GM18909 (cell line): ENCODE measurements around the gene SEPTIN1.
A peak's percentile ranks its signal among the peaks of the same experiment; 100 is the strongest.

Experiments
- ATAC-seq: cut with Tn5 transposase; IDR thresholded peaks from one replicate; pipeline ENCODE4 v1.9.1; 2021; ENCODE audit warnings: mild to moderate bottlenecking; ENCODE audit not compliant: unreplicated experiment, poor library complexity

Gene SEPTIN1

DNA sequence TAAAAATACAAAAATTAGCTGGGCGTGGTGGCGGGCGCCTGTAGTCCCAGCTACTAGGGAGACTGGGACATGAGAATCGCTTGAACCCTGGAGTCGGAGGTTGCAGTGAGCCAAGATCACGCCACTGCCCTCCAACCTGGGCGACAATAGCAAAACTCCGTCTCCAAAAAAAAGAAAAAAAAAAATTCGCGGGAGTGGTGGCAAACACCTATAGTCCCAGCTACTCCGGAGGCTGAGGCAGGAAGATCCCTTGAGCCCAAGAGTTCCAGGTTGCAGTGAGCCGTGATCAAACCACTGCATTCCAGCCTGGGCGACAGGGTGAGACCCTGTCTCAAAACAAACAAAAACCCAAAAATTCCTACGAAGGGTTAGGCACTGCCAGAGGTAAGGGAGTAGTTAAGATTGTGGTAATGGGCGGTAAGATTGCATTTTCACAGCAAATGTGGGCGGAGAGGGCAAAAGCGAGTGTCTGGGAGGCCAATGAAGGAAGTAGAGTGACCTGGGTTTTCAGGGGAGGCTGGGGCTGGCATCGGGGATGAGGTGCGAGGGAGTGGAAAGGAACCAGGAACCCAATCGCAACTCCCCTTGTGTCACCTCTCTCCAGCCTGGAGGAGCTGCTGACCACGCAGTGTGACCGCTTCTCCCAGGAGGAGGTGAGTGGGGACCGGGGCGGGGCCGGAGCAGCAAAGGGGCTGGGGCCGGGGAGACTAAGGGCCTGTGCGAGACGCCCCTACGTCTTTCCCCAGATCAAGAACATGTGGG is 5.1 kb downstream of the SEPTIN1 start:
- no peak for ATAC-seq

DNA sequence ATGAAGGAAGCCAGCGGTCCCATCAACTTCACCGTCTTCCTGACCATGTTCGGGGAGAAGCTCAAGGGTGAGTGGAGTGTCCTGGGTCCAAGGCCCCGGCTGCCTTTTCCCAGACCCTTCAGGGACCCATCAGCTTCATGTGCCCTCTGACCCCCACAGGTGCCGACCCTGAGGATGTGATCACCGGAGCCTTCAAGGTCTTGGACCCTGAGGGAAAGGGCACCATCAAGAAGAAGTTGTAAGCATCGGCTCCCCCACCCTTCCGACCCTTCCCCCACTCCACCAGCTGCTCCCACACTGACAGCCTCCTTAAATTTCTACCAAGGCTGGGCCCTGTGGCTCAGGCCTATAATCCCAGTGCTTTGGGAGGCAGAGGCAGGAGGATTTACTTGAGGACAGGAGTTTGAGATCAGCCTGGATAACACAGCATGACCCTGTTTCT is 5.9 kb downstream of the SEPTIN1 start:
- ATAC-seq = no peak

DNA sequence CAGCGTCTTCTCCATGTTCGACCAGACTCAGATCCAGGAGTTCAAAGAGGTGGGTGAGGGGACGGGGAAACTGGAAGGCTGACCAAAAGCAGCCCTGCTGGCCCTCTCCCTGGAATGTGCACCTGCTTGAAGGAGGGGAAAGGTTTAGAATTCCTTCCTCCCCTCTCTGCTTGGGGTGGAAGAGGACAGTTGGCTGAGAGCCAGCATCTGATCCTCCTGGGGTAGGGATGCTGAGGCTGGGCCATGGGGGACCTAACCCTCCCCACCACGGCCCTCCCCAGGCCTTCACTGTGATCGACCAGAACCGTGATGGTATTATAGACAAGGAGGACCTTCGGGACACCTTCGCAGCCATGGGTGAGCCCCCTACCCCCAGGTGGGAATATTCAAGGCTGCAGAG is 6.5 kb downstream of the SEPTIN1 start:
- no peak for ATAC-seq

DNA sequence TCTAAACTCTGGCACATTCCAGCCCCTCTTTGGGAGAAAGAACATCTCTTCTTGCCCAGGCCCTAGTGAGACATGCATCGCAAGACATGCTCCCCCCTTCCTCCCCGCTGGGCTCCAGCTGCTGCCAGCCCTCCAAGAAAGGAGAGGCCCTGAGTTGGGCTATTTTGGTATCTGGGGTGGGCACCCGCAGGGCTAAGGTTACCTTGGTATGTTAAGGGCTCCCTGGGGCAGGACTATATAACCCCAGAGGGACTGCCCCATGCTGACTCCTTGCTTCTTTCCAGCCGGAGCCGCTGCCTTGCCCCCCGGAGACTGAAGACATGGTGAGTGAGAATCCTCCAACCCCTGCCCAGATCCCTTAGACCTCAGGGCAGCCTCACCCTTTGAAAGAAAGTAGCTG is 7.8 kb downstream of the SEPTIN1 start, which contains the start of gene MYL11:
TSS of gene MYL11 (plus strand) at position 265 of the 400 bp plus-strand sequence. CDS start at position 321, 56 bp downstream.
- no peak for ATAC-seq

DNA sequence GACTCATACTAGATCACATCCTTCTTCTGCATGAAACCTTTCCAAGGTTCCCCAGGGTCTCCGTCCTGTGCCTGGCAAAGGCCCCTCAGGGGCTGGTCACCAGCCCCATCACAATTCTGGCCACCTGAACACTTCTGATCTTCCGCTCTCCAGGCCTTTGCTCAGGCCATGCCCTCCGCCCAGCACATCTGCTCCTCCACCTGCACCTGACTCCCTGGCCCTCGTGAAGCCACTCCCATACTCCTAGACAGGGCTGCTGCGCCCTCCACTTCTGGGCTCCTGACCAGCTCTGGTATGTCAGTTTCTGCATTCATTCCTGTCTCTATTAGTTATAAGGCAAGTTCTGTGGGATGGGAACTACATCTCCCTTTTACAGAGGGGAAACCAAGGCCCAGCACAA is 9.6 kb downstream of the SEPTIN1 start:
- ATAC-seq = no peak

DNA sequence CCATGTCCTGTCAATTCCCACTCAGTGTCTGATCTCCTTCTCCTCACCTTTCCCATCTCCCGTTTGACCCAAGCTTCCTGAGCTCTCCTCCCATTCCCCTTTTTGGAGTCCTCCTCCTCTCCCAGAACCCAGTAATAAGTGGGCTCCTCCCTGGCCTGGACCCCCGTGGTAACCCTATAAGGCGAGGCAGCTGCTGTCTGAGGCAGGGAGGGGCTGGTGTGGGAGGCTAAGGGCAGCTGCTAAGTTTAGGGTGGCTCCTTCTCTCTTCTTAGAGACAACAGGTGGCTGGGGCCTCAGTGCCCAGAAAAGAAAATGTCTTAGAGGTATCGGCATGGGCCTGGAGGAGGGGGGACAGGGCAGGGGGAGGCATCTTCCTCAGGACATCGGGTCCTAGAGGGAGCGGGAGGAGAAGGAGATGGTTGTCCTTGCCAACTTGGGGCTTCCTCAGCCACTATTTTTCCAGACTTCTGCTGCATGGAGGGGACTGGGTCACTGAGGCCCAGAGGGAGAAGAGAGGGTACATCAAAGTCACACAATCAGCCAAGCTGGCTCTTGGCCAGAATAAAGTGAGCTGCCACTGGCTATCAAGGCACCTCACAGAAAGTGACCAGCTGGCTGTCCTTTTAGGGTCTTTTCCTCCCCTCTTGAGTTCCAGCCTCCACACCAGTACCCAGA is 10.2 kb downstream of the SEPTIN1 start:
- no peak for ATAC-seq

DNA sequence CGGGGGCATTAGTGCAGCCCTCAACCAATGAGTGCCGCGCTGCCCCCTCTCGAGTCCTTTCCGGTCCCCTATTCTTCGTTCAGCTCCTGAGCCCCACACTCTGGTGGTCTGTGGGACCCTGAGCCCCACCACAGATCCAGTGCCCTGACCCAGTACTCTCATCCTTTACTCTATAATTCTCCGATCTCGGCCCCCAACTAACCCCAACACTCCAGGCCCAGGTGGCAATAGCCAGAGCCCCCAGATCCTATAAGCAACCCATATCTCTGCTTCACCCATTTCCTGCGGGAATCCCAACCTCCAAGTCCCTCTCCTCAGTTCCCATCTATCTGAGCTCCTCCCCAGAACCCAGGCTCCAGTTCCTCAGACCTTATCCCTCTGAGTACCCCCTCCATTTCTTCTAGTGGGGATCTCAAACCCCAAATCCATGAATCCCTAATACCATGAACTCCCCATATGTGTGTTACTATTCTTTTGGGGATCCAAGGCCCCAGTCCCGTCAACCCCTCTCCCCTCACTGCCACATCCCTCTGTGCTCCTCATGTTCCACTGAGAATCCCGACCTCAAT is 11.0 kb downstream of the SEPTIN1 start:
- ATAC-seq = no peak

DNA sequence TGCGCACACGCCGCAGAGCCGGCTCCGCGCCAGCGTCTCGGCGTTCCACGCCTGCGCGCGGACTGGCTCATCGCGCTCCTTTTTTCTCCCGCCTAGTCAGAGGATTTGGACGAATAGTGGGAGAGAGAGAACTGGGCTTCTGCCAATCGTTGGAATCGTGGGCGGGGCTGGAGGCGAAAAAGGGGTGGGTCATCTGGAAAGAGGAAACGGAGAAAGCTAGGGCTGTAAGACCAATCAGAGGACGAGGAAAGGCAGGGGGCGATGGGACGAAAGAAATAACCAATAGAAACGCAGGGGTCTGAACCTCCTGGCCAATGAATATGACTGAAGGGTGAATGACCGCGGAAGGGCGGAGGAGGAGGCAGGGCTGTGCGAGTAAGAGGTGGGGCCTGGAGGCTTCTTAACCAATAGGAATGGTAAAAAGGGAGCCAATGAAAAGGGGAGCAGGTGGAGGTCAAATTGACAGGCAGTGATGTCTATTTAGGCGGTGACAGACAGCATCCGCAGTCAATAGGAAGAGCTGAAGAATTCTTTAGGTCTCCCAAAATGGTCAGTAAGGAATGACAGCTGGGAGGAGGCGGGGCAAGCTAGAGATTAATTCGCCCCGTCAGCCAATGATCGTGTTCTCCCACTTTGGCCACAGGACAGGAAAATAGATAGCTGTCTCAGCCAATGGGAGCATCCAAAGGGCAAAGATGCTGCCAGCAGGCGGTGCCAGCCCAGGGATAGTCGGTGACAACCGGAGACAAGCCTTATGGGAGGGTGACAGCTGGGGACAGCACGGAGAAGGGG is 11.7 kb downstream of the SEPTIN1 start, which contains the start of gene TBC1D10B:
TSS of gene TBC1D10B (minus strand) at position 39 of the 792 bp plus-strand sequence. CDS start 311 bp downstream, outside the sequence.
- peak; percentile 78 for ATAC-seq

DNA sequence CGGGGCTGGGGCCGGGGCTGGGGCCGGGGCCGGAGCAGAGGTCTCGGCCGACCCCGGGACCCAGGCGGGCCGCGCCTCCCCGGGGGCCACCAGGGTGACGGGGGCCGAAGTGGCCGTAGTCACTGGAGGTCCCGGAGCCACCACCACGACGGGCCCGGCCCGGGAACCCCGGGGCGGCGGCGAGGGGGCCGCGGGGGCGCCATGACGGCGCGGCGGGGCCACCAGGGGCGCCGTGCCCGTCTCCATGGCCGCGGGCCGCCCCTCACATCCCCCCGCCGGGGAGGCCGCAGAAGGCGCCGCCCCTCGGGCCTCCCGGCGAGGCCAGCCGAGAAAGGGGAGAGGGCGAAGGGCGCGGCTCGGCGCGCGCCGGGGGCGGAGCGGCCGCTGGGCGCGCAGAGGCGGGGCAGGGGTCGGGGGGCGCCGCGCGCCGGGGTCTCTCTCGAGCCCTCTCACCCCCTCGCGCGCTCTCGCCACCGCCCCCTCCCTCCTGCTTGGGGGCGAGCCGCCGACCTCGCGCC is 12.4 kb downstream of the SEPTIN1 start:
- ATAC-seq = no peak

DNA sequence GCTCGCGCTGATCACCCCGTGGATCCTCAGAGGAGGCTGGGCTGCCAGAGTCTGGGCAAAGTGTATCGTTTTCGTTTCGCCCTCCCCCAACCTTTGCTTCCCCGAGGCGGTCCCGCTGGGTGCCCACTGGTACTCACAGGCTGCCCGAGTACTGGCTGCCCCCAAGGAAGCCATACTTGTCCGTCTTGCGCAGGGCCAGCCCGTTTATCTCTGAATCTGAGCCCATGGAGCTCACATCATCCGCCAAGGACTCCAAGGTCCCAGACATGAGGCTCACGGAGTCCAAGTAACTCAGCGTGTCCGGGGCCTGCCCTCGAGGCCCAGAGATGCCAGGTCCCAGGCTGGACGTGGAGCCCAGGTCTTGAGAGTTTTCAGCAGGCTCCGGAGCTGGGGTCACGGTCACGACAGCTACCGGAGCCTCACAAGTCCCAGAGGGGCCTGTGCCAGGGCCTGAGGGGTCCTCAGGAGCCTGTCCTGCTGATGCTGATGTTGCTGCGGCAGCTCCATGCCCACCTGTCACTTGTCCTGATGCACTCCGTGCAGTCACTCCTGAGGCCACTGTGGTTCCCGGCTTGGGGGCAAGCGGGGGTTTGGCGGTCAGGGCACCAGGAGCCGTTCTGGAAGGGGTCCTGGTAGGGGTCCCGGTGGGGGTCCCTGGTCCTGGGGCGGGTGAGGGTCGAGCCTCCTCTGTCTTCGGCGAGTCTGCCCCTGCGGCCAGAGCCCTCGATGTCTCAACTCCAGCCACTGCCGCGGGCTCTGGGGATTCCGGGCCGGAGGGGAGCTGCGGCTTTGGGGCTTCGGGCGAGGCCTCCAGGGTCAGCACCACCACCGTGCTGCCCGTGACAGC is 13.0 kb downstream of the SEPTIN1 start:
- no peak for ATAC-seq

DNA sequence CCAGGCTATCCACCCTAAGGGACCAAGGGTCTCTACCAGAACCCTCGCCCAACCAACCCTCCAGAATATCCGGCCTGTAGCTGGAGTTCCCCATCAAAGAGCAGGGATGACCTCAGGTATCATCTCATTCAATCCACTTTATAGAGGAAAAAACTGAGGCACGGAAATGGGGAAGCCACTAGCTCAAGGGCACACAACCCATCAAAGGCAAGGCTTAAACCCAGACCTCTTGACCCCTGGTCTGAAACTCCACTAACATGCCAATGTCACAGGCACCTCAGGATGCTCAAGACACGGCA is 13.6 kb downstream of the SEPTIN1 start:
- no peak for ATAC-seq

DNA sequence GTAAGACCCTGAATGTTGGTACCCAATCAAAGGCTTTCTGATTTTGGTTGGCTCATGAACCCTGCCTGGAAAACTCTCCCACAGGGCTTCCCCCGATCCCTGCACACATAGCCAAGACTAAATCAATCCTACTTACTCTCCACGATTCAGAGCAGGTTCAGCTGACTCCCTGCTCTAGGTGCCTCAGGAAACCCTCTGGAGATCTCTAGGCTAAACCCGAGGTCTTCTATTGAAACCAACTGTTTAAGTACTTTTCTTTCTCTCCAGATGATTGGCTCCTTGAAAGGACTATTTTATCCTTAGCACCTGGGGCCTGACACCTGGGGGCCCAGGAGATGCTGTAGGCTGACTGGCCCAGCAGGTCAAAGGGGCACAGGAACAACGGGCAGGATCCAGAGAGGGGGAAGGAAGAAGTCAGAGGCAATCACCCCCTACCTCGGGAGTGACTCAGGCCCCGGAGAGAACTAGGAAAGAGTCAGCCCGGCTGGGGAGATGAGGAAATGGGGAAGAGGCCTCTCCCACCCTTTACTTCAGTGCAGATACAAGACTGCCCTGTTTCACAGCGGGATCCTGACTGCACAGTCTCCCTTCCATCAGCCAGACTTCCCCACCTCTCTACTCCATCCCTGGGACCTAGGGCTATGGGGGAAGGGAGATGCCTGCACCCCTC is 14.1 kb downstream of the SEPTIN1 start:
- ATAC-seq = no peak

DNA sequence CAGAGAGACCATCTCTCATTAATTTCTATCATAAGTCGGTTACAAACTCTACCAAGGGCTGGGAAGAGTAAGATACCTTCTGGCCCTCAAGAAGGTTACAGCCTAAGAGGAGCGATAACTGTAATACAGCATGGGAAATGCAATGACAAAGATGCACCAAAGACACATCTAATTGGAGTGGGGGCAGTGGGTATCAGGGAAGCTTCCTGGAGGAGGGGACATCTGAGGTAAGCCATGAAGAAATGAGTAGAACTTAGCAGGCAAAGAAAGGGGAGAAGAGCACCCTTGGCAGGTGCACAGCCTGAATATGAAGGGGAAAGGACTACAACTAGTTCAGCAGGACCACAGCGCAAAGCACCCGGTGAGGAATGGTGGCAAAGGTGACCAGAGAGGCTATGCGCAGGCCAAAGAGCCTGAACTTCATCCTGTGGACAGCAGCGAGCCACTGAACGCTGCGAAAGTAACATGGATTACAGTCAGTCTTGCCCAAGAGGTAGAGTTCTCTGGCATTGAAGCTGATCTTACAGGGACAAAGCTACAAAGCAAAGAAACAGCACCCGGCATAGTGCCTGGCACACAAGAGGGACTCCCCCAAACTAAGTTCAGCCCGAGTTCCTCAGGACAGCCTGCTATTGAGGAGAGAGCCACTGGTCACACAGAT is 14.9 kb downstream of the SEPTIN1 start:
- ATAC-seq = no peak

DNA sequence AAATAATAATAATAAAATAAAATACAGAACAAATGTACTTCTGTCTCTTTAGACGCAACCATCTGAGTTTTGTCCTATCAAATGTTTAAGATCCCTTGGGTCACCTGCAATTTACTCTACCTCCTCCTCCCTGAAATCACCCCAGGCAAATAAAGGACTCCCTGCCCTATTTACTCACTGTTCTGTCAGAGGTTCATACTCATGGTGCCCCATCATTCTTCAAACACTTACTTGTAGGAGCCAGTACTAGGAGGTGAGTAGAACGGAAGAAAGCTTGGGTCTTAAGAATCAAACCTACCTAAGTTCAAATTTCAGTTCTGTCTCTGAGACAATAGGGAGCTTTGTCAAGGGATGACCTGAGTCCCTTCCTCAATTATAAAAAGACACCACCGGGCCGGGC is 15.8 kb downstream of the SEPTIN1 start:
- no peak for ATAC-seq

DNA sequence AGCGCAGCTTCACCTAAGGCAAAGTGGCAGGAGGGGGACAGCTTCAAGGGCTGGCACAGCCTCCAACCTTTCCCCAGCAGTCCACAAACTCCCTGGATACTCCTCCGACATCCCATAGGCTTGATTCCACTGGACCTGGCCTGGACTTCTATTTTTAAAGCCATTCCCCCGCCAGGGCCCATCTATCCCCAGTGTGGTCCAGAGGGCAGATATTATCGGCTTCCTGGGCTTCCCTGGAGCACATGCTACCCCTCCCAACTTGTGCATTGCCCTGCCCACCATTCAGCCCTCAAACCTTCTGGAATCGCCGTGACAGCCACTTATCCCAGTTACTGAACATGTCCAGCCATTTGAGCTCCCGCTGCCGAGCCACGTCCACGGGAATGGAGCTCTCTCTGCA is 17.2 kb downstream of the SEPTIN1 start:
- no peak for ATAC-seq

DNA sequence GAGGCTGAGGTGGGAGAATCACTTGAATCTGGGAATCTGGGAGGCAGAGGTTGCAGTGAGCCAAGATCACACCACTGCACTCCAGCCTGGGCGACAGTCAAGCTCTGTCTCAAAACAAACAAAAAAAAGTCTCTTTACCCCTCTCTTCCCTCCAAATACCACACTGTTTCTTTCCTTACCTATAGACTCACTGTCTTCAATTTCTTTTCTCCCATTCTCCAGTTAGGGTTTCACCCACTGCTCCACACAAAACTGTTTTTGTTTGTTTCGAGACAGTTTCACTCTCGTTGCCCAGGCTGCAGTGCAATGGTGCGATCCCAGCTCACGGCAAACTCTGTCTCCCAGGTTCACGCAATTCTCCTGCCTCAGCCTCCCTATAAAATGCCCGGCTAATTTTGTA is 21.2 kb downstream of the SEPTIN1 start:
- no peak for ATAC-seq

DNA sequence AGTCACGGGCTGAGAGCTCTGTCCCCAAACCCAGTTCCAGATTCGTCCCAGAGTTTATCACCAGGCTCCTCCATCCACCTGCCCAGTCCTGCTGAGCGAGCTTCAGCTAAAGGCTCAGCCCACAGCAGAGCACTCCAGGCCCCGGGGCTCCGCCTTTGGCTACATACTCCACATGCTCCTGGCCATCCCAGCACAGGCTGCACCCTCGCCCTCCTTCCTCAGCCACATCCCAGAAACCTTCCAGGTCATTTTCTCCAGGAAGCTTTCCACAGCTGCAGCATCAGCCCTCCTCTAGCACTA is 22.5 kb downstream of the SEPTIN1 start:
- ATAC-seq = no peak

DNA sequence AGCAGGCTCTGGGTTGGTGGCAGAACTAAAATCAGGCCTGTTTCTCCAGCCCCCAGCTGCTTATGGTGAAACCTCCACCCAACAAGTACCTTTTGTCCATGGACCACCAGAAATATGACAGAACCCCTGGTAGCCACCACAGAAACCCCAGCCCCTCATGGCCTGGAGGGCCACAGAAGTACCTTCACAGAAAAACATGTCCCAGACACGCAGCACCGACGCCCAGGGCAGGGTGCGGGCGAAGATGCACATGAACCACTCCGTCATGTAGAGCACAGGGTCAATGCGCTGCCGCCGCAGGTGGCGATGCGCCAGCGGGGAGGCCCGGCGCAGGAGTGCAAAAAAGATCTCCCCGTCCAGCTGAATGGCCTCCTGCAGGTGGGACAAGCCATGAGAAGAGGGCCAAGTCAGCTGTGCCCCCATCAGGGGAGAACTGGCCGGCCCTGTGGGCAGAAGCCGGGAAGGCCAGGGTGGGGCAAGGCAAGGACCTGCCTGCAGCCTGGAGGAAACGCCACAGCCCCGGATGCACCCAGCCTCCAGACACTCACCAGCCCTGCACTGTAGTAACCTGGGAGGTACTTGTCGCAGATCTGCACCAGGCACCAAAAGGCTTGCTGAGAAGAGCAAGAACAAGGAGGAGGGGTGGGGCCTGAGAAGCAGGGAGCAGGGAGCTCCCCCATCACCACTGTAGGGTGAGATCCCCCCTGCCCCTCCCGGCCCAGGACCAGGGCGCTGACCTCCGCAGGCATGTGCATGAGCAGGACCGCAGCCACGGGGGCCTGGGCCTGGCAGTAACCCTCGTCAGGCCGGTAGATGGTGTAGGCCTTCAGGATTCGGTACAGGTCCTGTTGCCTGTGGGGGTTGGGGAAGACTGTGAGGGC is 23.1 kb downstream of the SEPTIN1 start:
- no peak for ATAC-seq
